WTC11 (cell line): Measurements from ENCODE around the gene PLPP4.

Experiments
- ELF4 ChIP-seq: sonication (generic); formaldehyde crosslinking; IDR thresholded peaks from 2 replicates; pipeline ENCODE4 v1.8.1; 2022; ENCODE audit warnings: low read depth, mild to moderate bottlenecking, moderate library complexity, missing genetic modification reagents
- TF ChIP-seq, protein P1 (sequence below): sonication (generic); formaldehyde crosslinking; conservative IDR thresholded peaks from 2 replicates; pipeline ENCODE4 v1.8.1; 2022; ENCODE audit warnings: mild to moderate bottlenecking, missing genetic modification reagents
- TF ChIP-seq, protein P2 (sequence below): fragments of 200-600 bp; IDR thresholded peaks from 2 replicates; pipeline ENCODE4 v1.8.0; 2022; ENCODE audit warnings: antibody characterized with exemption
- TF ChIP-seq, protein P3 (sequence below): sonication (generic); formaldehyde crosslinking; IDR thresholded peaks from 2 replicates; pipeline ENCODE4 v1.8.1; 2023; ENCODE audit warnings: mild to moderate bottlenecking, missing genetic modification reagents

DNA sequence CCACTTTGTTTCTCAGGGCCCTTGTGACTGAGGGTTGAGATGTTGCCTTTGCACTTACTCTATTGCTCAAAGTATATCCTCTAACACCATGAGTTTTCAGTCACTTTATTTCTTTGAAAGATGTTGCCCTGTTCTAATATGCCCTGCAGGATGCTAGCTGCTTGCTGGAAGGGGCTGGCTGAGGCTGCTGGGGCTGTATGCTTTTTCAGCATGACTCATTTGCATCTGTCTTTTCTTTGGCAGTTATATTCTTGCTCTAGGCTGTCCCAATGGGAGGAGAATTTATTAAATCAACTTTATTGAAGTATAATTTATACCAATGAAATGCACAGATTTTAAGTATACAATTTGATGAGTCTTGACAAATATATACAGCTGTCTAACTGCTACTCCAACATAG is 157.7 kb downstream of the PLPP4 start:
- TF ChIP-seq, protein P1, sequence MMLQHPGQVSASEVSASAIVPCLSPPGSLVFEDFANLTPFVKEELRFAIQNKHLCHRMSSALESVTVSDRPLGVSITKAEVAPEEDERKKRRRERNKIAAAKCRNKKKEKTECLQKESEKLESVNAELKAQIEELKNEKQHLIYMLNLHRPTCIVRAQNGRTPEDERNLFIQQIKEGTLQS (CRISPR knock-in tag), result no peak
- TF ChIP-seq, protein P2, sequence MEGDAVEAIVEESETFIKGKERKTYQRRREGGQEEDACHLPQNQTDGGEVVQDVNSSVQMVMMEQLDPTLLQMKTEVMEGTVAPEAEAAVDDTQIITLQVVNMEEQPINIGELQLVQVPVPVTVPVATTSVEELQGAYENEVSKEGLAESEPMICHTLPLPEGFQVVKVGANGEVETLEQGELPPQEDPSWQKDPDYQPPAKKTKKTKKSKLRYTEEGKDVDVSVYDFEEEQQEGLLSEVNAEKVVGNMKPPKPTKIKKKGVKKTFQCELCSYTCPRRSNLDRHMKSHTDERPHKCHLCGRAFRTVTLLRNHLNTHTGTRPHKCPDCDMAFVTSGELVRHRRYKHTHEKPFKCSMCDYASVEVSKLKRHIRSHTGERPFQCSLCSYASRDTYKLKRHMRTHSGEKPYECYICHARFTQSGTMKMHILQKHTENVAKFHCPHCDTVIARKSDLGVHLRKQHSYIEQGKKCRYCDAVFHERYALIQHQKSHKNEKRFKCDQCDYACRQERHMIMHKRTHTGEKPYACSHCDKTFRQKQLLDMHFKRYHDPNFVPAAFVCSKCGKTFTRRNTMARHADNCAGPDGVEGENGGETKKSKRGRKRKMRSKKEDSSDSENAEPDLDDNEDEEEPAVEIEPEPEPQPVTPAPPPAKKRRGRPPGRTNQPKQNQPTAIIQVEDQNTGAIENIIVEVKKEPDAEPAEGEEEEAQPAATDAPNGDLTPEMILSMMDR, result no peak
- TF ChIP-seq, protein P3, sequence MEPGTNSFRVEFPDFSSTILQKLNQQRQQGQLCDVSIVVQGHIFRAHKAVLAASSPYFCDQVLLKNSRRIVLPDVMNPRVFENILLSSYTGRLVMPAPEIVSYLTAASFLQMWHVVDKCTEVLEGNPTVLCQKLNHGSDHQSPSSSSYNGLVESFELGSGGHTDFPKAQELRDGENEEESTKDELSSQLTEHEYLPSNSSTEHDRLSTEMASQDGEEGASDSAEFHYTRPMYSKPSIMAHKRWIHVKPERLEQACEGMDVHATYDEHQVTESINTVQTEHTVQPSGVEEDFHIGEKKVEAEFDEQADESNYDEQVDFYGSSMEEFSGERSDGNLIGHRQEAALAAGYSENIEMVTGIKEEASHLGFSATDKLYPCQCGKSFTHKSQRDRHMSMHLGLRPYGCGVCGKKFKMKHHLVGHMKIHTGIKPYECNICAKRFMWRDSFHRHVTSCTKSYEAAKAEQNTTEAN, result no peak
- TF ChIP-seq ELF4, result no peak
